LoVo (cell line): Measurements from ENCODE around the gene ZNF560.
"Not testable (repeated sequence)": the region's sequence is repeated elsewhere in the genome, so short reads cannot be mapped to it uniquely, and the experiment has no call there.

ENCODE experiments used
- DNase-seq: peaks from one replicate; pipeline ENCODE4 v3.0.0-alpha.2; 2016; ENCODE audit warnings: low spot score

The ZNF560 gene

GRCh38 chr19:9498183-9498902 is at the start of gene ZNF560:
Gene ZNF560, minus strand, starts transcription at chr19:9498616. Its CDS starts 23,303 bp downstream, at chr19:9475313.
- DNase-seq = no peak

GRCh38 chr19:9547870-9548269 is 49.5 kb upstream of the ZNF560 start:
- no peak for DNase-seq

GRCh38 chr19:9541281-9541680 is 42.9 kb upstream of the ZNF560 start:
- not testable (repeated sequence) for DNase-seq

- DNase-seq = not testable (repeated sequence)
Observed at GRCh38 chr19:9539921-9540320, 41.5 kb upstream of the ZNF560 start.

GRCh38 chr19:9539201-9539600 is 40.8 kb upstream of the ZNF560 start:
- not testable (repeated sequence) for DNase-seq

- peak; percentile 88 for DNase-seq
Observed at GRCh38 chr19:9538183-9539058, 40.0 kb upstream of the ZNF560 start, which contains the start of gene ZNF426. Gene ZNF426, minus strand, starts transcription at chr19:9538645. Its CDS starts 2,413 bp downstream, at chr19:9536232.

GRCh38 chr19:9535934-9536333 is 37.5 kb upstream of the ZNF560 start:
- no peak for DNase-seq

- DNase-seq = no peak
Observed at GRCh38 chr19:9531933-9532332, 33.5 kb upstream of the ZNF560 start.

GRCh38 chr19:9528757-9529336 is 30.4 kb upstream of the ZNF560 start:
- DNase-seq = no peak

- no peak for DNase-seq
Observed at GRCh38 chr19:9523885-9524474, 25.6 kb upstream of the ZNF560 start.

- DNase-seq = no peak
Observed at GRCh38 chr19:9507285-9507684, 8.9 kb upstream of the ZNF560 start.

GRCh38 chr19:9500796-9501195 is 2.4 kb upstream of the ZNF560 start:
- DNase-seq = no peak

GRCh38 chr19:9494096-9494495 is 4.3 kb downstream of the ZNF560 start:
- no peak for DNase-seq

GRCh38 chr19:9487016-9487415 is 11.4 kb downstream of the ZNF560 start:
- no peak for DNase-seq

- DNase-seq = no peak
Observed at GRCh38 chr19:9485140-9485539, 13.3 kb downstream of the ZNF560 start.

- DNase-seq = no peak
Observed at GRCh38 chr19:9474975-9475374, 23.4 kb downstream of the ZNF560 start.

GRCh38 chr19:9467161-9467560 is 31.3 kb downstream of the ZNF560 start:
- no peak for DNase-seq

- DNase-seq = no peak
Observed at GRCh38 chr19:9461938-9462337, 36.5 kb downstream of the ZNF560 start.

GRCh38 chr19:9456018-9456689 is 42.3 kb downstream of the ZNF560 start:
- peak; percentile 13 for DNase-seq

- no peak for DNase-seq
Observed at GRCh38 chr19:9453953-9454352, 44.5 kb downstream of the ZNF560 start.

GRCh38 chr19:9445037-9445436 is 53.4 kb downstream of the ZNF560 start:
- DNase-seq = no peak

- no peak for DNase-seq
Observed at GRCh38 chr19:9436358-9436757, 62.1 kb downstream of the ZNF560 start.
